ENCODE results near the gene CABP7.

The CABP7 gene

DNA sequence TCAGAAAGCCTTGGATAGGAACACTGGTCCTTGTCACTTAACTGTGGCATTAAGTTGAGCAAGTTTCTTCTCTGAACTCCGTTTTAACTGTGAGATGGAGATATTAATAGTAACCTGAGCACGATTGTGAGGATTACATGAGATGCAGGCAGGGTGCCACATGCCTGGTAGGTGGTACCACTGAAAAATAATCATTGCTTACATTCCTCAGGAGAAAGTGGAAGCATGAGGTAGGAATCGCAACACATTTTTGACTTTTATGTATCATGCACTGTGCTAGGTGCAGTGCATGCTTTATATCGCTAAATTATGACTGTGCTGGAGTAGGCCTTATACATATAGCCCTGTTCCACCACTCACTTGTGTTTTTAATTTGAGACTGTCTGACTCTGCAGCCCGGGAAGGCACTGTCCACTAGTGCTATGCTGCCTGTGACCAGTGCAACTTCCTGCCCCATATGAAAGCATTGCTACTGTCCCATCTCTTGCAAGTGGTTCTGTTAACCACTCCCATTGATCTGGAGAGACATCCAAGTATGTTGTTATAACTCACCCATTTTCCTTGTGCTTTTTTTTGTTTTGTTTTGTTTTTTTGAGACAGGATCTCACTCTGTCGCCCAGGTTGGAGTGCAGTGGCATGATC, 48.4 kb downstream of the CABP7 start:
- FAIRE-seq (no peak), DNase-seq (ENCODE audit: insufficient read length, low spot score) (no peak)

DNA sequence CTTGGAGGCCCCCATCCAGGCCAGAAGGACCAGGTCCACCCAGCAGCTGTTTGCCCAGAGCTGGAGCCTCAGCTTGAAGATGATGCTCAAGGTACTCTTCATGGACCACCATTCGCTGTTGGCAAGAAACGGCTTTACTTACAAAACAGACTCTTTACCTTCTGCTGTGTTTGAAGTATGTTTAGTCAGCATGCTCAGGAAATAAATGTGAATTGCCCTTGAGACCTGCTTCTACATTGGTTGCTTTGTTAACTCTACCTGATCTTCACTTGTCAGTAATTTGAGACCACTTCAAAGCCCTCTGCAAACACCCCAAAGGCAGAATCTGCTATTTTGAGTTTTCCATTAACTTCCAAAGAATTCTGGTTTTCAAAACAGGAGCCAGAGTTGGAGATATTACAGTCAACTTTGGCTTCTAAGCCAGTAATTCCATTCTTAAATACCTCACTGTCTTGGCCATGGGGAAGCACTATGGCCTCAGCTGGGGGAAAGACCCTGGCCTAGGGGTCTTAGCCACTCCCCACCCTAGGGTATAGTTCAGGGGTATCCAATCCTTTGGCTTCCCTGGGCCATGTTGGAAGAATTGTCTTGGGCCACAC, 50.0 kb downstream of the CABP7 start:
- DNase-seq (ENCODE audit: insufficient read length, low spot score) (no peak), FAIRE-seq (no peak)

DNA sequence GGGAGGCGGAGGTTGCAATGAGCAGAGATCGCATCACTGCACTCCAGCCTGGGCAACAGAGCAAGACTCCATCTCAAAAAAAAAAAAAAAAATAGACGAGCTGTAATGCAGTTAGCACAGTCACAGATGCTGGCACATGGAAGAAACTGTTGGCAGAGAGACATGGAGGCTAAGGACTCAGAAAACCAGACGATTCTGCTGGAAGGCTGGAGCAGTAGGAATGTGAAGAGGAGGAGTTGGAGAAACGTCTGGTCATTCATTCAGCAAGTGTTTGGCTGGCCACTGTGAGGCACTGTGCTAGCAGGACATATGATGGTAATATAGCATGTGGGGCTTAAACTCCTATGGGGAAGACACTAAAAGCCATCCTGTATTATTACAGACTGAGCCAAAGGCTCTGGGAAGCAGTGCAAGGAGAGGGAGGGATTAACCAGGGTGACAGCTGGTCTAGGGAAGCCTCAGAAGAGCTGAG, 52.4 kb downstream of the CABP7 start:
- no peak for FAIRE-seq
- no peak for DNase-seq (ENCODE audit: insufficient read length, low spot score)

DNA sequence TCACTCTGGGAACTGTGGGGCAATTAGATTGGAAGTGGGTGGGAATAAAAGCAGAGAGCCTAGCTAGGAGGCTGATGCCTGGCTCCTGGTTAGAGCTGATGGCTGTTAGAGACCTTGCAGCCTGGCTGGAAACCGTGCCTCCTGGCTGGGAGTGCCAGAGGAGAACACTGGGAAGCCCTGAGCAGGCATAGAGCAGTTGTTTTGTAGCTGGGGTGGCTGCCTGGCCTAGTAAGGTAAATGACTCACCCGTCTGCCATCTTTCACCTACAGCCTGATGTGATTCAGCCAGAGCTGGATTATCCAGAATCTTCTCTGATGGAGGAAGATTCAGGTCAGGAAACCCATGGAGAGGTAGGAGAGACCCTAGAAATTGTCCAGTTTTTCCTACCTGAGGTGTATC, 53.4 kb downstream of the CABP7 start:
- no peak for DNase-seq (ENCODE audit: insufficient read length, low spot score)
- no peak for FAIRE-seq

DNA sequence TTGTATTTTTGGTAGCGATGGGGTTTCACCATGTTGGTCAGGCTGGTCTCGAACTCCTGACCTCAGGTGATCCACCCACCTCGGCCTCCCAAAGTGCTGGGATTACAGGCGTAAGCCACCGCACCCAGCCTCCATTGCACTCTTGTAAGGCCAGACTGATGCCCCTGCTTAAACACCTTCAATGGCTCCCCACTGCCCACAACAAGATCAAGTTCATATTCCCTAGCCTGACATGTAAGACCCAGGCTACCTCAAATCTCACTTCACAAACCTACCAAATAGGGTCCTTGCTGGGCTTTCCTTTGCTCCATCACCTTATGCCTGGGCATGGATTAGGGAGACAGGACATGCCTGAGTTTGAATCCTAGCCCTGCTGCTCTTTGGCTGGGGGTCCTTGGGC, 60.4 kb downstream of the CABP7 start:
- FAIRE-seq (no peak), DNase-seq (ENCODE audit: insufficient read length, low spot score) (no peak)

DNA sequence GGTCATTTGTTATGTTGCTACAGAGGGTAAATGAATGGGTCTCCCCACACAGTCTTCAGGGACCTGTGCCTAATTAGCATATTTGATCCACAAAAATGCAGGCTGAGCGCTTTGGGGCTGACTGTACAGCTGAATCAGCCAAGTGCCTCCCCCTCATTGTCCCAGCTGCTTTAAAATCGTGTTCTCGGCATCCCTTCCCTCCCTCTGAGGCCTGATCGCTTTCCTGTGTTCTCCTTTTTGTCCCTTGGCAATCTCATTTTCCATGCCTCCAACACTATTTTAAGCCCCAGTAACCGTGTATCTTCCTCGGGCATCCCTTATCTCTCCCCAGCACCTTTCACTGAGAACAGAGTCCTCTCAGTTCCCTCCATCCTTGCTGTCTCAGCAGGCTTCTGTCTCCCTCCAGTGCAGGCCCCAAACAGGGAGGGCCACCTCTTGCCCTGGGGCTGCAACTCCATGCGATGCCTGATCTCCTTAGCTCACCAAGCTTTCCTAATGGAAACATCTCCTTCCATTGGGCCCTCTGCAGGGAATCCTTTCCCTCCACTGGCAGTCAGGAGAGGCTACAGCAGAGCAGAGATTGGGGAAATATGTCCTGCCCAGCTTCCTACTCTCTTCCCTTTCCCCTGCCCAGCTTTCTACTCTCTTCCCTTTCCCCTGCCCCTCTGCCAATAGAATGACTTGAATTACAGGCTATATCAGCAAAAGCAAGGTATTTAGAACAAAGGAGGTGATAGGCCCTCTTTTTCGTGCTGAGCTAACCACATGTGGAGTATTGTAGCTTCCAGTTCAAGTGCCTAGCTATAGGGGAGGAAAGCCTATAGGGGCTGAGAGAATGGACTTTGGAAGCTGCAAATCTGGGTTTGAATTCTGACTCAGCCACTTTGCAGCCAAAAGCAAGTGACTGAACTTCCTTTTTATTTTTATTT, 61.2 kb downstream of the CABP7 start:
- FAIRE-seq, result no peak

More for the DNA sequence above, 61.2 kb downstream of the CABP7 start:
- DNase-seq (ENCODE audit: insufficient read length, low spot score), result no peak
